ENCODE measurements around the gene CCDC174.
A peak's percentile ranks its signal among the peaks of the same experiment; 100 is the strongest.

The CCDC174 gene

DNA sequence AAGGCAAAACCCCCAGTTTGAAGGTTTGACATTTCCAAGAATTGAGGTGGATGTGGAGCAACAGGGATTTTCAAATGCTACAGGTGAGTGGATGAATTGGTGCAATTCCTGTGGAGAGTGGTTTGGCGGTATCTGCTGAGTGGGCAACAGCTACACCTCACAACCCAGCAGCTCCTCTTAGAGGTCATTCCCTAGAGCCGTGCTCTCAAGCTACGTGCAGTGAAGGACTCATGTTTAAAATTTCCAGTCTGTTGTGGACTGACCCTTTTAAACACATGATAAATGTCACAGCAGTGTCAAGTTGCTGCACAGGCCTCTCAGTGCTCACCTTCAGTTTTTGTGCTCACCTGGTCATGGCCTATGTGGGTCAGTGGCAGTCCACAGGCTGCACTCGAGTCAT, 32.9 kb downstream of the CCDC174 start:
- H3K36me3 ChIP-seq (ENCODE audit: control insufficient read depth, low read length) = peaks cover 4% of the 10 kb centered on the region
- H3K4me2 ChIP-seq (ENCODE audit: low read length) = peak overlapping the region; percentile 73
- peak overlapping the region; percentile 97 for H3K27ac ChIP-seq (ENCODE audit: low read depth, low read length)
- peaks cover 52% of the 10 kb centered on the region for H3F3A ChIP-seq (ENCODE audit: control insufficient read depth, insufficient read depth)
- H3K4me3 ChIP-seq (ENCODE audit: low read length) = no peak overlapping the region
- H3K27me3 ChIP-seq (ENCODE audit: control insufficient read depth, low read length) = no peaks in the 10 kb centered on the region
- H3K79me2 ChIP-seq (ENCODE audit: control insufficient read depth, low read length) = no peaks in the 10 kb centered on the region
- TF ChIP-seq, protein P1, sequence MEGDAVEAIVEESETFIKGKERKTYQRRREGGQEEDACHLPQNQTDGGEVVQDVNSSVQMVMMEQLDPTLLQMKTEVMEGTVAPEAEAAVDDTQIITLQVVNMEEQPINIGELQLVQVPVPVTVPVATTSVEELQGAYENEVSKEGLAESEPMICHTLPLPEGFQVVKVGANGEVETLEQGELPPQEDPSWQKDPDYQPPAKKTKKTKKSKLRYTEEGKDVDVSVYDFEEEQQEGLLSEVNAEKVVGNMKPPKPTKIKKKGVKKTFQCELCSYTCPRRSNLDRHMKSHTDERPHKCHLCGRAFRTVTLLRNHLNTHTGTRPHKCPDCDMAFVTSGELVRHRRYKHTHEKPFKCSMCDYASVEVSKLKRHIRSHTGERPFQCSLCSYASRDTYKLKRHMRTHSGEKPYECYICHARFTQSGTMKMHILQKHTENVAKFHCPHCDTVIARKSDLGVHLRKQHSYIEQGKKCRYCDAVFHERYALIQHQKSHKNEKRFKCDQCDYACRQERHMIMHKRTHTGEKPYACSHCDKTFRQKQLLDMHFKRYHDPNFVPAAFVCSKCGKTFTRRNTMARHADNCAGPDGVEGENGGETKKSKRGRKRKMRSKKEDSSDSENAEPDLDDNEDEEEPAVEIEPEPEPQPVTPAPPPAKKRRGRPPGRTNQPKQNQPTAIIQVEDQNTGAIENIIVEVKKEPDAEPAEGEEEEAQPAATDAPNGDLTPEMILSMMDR (IDR thresholded peaks at IDR 0.05; ENCODE audit: low read depth, low read length, poor library complexity, severe bottlenecking) = no peak
- TF ChIP-seq EZH2phosphoT487 (IDR thresholded peaks at IDR 0.05; ENCODE audit: borderline replicate concordance, low read length) = no peak
- H3K9me3 ChIP-seq (ENCODE audit: control insufficient read depth, insufficient read depth, low read length) = peaks cover 9% of the 10 kb centered on the region
- H3K9me2 ChIP-seq (replicated peaks; ENCODE audit: control insufficient read depth, low read length) = no peaks in the 10 kb centered on the region
- H3K4me1 ChIP-seq (ENCODE audit: control insufficient read depth, low read length) = peaks cover 65% of the 10 kb centered on the region
- no peaks in the 10 kb centered on the region for H4K20me1 ChIP-seq (ENCODE audit: control insufficient read depth, insufficient read depth, low read depth, low read length)

GRCh38 chr3:14685179-14685578, 33.6 kb downstream of the CCDC174 start:
- Histone ChIP-seq H3F3A (ENCODE audit: control insufficient read depth, insufficient read depth) (peaks cover 60% of the 10 kb centered on the region), H3K9me2 (replicated peaks; ENCODE audit: control insufficient read depth, low read length) (no peaks in the 10 kb centered on the region), H3K4me1 (ENCODE audit: control insufficient read depth, low read length) (peaks cover 72% of the 10 kb centered on the region), H3K36me3 (ENCODE audit: control insufficient read depth, low read length) (peaks cover under 1% of the 10 kb centered on the region; the same call in 1 of the 2 replicates), H3K4me3 (ENCODE audit: low read length) (peak overlapping the region; percentile 59), H3K27ac (ENCODE audit: low read depth, low read length) (peak overlapping the region; percentile 97), H4K20me1 (ENCODE audit: control insufficient read depth, insufficient read depth, low read depth, low read length) (no peaks in the 10 kb centered on the region), H3K79me2 (ENCODE audit: control insufficient read depth, low read length) (no peaks in the 10 kb centered on the region), H3K27me3 (ENCODE audit: control insufficient read depth, low read length) (no peaks in the 10 kb centered on the region), H3K4me2 (ENCODE audit: low read length) (peak overlapping the region; percentile 73), H3K9me3 (ENCODE audit: control insufficient read depth, insufficient read depth, low read length) (peaks cover 2% of the 10 kb centered on the region; the same call in 1 of the 2 replicates)
- TF ChIP-seq, protein P1 (IDR thresholded peaks at IDR 0.05; ENCODE audit: low read depth, low read length, poor library complexity, severe bottlenecking) = no peak
- TF ChIP-seq EZH2phosphoT487 (IDR thresholded peaks at IDR 0.05; ENCODE audit: borderline replicate concordance, low read length) = no peak

DNA sequence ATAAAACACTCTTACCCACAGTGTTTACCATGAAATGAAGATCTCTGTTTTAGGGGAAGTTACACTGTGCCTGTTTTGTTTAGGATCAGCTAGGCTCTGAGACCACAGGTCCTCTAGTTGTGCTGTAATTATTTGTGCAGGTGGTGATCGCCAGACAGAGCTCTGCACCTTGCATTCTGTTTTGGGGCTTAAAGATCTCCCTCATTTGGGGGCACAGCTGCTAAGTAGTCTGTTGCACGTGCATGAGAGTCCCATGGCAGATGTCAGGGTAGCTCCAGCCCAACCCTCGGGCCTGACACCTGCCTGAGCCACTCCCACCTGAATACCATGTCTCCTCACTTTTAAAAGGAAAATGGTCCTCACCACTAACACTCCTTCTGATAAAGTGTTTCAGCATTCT, 35.8 kb downstream of the CCDC174 start:
- H3K79me2 ChIP-seq (ENCODE audit: control insufficient read depth, low read length) = no peaks in the 10 kb centered on the region
- H3K27ac ChIP-seq (ENCODE audit: low read depth, low read length) = peak overlapping the region; percentile 97
- peaks cover 3% of the 10 kb centered on the region; the same call in 1 of the 2 replicates for H3K36me3 ChIP-seq (ENCODE audit: control insufficient read depth, low read length)
- no peak for TF ChIP-seq EZH2phosphoT487 (IDR thresholded peaks at IDR 0.05; ENCODE audit: borderline replicate concordance, low read length)
- TF ChIP-seq, protein P1 (IDR thresholded peaks at IDR 0.05; ENCODE audit: low read depth, low read length, poor library complexity, severe bottlenecking) = no peak
- H3F3A ChIP-seq (ENCODE audit: control insufficient read depth, insufficient read depth) = peaks cover 66% of the 10 kb centered on the region
- H4K20me1 ChIP-seq (ENCODE audit: control insufficient read depth, insufficient read depth, low read depth, low read length) = no peaks in the 10 kb centered on the region
- peak overlapping the region; percentile 73 for H3K4me2 ChIP-seq (ENCODE audit: low read length)
- H3K4me3 ChIP-seq (ENCODE audit: low read length) = peak overlapping the region; percentile 59
- no peaks in the 10 kb centered on the region for H3K27me3 ChIP-seq (ENCODE audit: control insufficient read depth, low read length)
- peaks cover 80% of the 10 kb centered on the region for H3K4me1 ChIP-seq (ENCODE audit: control insufficient read depth, low read length)
- H3K9me2 ChIP-seq (replicated peaks; ENCODE audit: control insufficient read depth, low read length) = no peaks in the 10 kb centered on the region
- H3K9me3 ChIP-seq (ENCODE audit: control insufficient read depth, insufficient read depth, low read length) = 0 out of 2 replicates have a peak, but pooled peaks cover 3% of the 10 kb centered on the region
